Psoas muscle (tissue), 8 donors: ENCODE data around the gene PIK3AP1. TPM values are rescaled to one million over a fixed set of nuclear protein-coding genes. Genes with fewer than 3 reads are reported as not detected.

ENCODE experiments used
- ATAC-seq, 4 donors: fragments of 200-7000 bp; cut with Tn5 transposase; one replicate each; pipeline ENCODE4 v1.9.1; 2020; ENCODE audit warnings: moderate library complexity in 3 of 4, mild to moderate bottlenecking in 2 of 4
- DNase-seq, 2 donors: peaks; one replicate each; pipeline ENCODE4 v3.0.0-alpha.2; 2020
- H3K27ac ChIP-seq: fragments of 200-600 bp; one replicate; pipeline ENCODE4 v1.8.0; 2022
- H3K27me3 ChIP-seq, 3 donors: fragments of 200-600 bp in 1 of 3; one replicate each; pipeline versions ENCODE4 v1.6.1 to v1.8.0; 2013 to 2022; ENCODE audit warnings: low read length in 2 of 3, mild to moderate bottlenecking in 2 of 3, moderate library complexity in 1 of 3; ENCODE audit not compliant: insufficient read depth in 3 of 3
- H3K36me3 ChIP-seq, 2 donors: fragments of 200-600 bp in 1 of 2; one replicate each; pipeline versions ENCODE4 v1.6.1 to v1.8.0; 2013 to 2022; ENCODE audit warnings: low read depth in 1 of 2, mild to moderate bottlenecking in 1 of 2, moderate library complexity in 1 of 2; ENCODE audit not compliant: insufficient read depth in 1 of 2
- H3K4me1 ChIP-seq: fragments of 200-600 bp; one replicate; pipeline ENCODE4 v1.8.0; 2022
- H3K4me3 ChIP-seq: fragments of 200-600 bp; one replicate; pipeline ENCODE4 v1.8.0; 2022; ENCODE audit warnings: mild to moderate bottlenecking
- H3K9me3 ChIP-seq: fragments of 200-600 bp; one replicate; pipeline ENCODE4 v1.8.0; 2022
- CTCF ChIP-seq: fragments of 200-600 bp; IDR thresholded peaks from one replicate; pipeline ENCODE4 v1.8.0; 2022; ENCODE audit warnings: antibody characterized with exemption
- WGBS, 3 donors: extraction: QIAGEN DNeasy Blood & Tissue Kit; methylation state at CpG; one replicate each; pipeline versions ENCODE4 v1.1.6 to v1.1.7; 2013; 5-methylcytosine and 5-hydroxymethylcytosine counted together
- intact Hi-C, 2 donors: fragments of 100-400 bp; cut with DNase I; formaldehyde crosslinking; loops; one replicate each; pipeline versions ENCODE4 v1.11.0 to v1.14.2; 2022
- polyA plus RNA-seq, 3 donors: library from polyadenylated mRNA; stranded (reverse); fragments of 200-250 nt; gene quantifications; one replicate each; pipeline ENCODE4 v1.2.3, GENCODE V29; 2013
- total RNA-seq, 4 donors: library from RNA; stranded (reverse); fragmentation: NEBNext Ultra II Directional in 2 of 4; extraction: Animal tissue kit (Norgen Biotek cat#: 25700) in 2 of 4; gene quantifications; one replicate each; pipeline versions ENCODE4 v1.2.1 to v1.2.4, GENCODE V29; 2021 to 2023
- donor health status: healthy with polysubstance abuse.
- donor health status: DM: no; HTN: no; CAD: no; lungs with moderate emphysema.
- donor health status: Bipolar disorder and iron deficiency.
- donor health status: healthy.
- donor health status: DM: yes; HTN: yes; CAD: no.
- donor health status: DM: no; HTN: no; CAD: no.
- donor health status: DM: no; HTN: no; CAD: no.
- donor health status: DM: yes; HTN: yes; CAD: no.

PIK3AP1 gene
- total and polyA plus RNA-seq, 7 donors: 0.17 to 8.6 (median 1.8) TPM

GRCh38 chr10:96600337-96600736 is 120.0 kb downstream of the PIK3AP1 start:
- peaks cover 0 to 1% (median 0%) of the 10 kb centered on the region in 3 donors for H3K27me3 ChIP-seq
- H3K4me1 ChIP-seq: no peaks in the 10 kb centered on the region
- ATAC-seq (no peak), DNase-seq (no peak)
- intact Hi-C loops: no loop called here
- TF ChIP-seq CTCF: no peak
- H3K27ac ChIP-seq: no peak overlapping the region
- no peak overlapping the region for H3K4me3 ChIP-seq
- no peaks in the 10 kb centered on the region for H3K36me3 ChIP-seq
- no peaks in the 10 kb centered on the region for H3K9me3 ChIP-seq
- 52 to 66% (median 56%) methylated on average over 4 of the region's 4 CpGs for WGBS, 3 donors

GRCh38 chr10:96598846-96599245 is 121.5 kb downstream of the PIK3AP1 start:
- no peak overlapping the region for H3K27ac ChIP-seq
- peaks cover 0 to 1% (median 0%) of the 10 kb centered on the region in 3 donors for H3K27me3 ChIP-seq
- DNase-seq (no peak), ATAC-seq (no peak)
- H3K4me3 ChIP-seq: no peak overlapping the region
- no peaks in the 10 kb centered on the region for H3K9me3 ChIP-seq
- H3K36me3 ChIP-seq: no peaks in the 10 kb centered on the region
- intact Hi-C loops: no loop called here
- WGBS, 3 donors: 56 to 62% (median 60%) methylated on average over 4 of the region's 4 CpGs
- no peaks in the 10 kb centered on the region for H3K4me1 ChIP-seq
- no peak for TF ChIP-seq CTCF

GRCh38 chr10:96596422-96597407 is 123.6 kb downstream of the PIK3AP1 start:
- no peaks in the 10 kb centered on the region for H3K9me3 ChIP-seq
- DNase-seq (no peak), ATAC-seq (no peak)
- H3K4me3 ChIP-seq: no peak overlapping the region
- no peaks in the 10 kb centered on the region for H3K36me3 ChIP-seq
- intact Hi-C loops: no loop called here
- peaks cover 0 to 1% (median 0%) of the 10 kb centered on the region in 3 donors for H3K27me3 ChIP-seq
- no peak for TF ChIP-seq CTCF
- no peak overlapping the region for H3K27ac ChIP-seq
- WGBS, 3 donors: 26 to 45% (median 31%) methylated on average over 1 of the region's 1 CpG
- no peaks in the 10 kb centered on the region for H3K4me1 ChIP-seq

GRCh38 chr10:96595741-96596140 is 124.6 kb downstream of the PIK3AP1 start:
- 92 to 94% (median 93%) methylated on average over 4 of the region's 4 CpGs for WGBS, 3 donors
- no peak for ATAC-seq
- intact Hi-C loops: no loop called here

More at GRCh38 chr10:96595741-96596140, 124.6 kb downstream of the PIK3AP1 start:
- no peaks in the 10 kb centered on the region for H3K36me3 ChIP-seq
- H3K27me3 ChIP-seq: peaks cover 0 to 1% (median 0%) of the 10 kb centered on the region in 3 donors
- H3K4me3 ChIP-seq: no peak overlapping the region
- TF ChIP-seq CTCF: no peak
- H3K27ac ChIP-seq: no peak overlapping the region
- DNase-seq: no peak
- no peaks in the 10 kb centered on the region for H3K4me1 ChIP-seq
- no peaks in the 10 kb centered on the region for H3K9me3 ChIP-seq
